ENCODE measurements around the gene KIF7.

KIF7 gene

DNA sequence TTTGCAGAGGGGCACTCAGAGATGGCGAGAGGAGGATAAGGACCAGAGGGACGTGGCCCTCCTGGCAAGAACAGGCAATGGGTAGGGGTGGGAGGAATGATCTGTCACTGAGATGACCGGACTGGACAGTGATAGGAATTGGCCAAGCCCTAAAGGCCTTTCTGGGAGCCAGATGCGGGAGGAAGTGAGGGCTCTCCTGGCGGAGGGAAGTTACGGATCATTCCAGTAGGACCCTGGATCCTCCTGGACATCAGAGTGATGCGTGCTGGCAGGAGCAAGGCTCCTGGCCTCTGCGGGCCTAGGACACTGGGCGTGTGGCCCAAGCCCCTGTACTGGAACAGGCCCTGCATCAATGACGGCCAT, 23.4 kb downstream of the KIF7 start:
- Histone ChIP-seq H3K4me1 (ENCODE audit: insufficient read depth, low read length, severe bottlenecking) (no peaks in the 10 kb centered on the region), H3F3A (ENCODE audit: insufficient read depth, low read length) (no peaks in the 10 kb centered on the region), H3K4me3 (ENCODE audit: low read depth, low read length, poor library complexity, severe bottlenecking) (no peak overlapping the region), H2AFZ (ENCODE audit: low read length) (no peak overlapping the region), H3K27ac (ENCODE audit: low read depth, low read length, poor library complexity, severe bottlenecking) (no peak overlapping the region), H3K36me3 (ENCODE audit: insufficient read depth, low read length) (peaks cover 46% of the 10 kb centered on the region), H3K4me2 (ENCODE audit: low read length) (no peak overlapping the region), H3K79me2 (ENCODE audit: insufficient read depth, low read length) (no peaks in the 10 kb centered on the region), H4K20me1 (ENCODE audit: insufficient read depth, low read length) (no peaks in the 10 kb centered on the region), H3K9me2 (ENCODE audit: low read depth, low read length) (no peaks in the 10 kb centered on the region), H3K27me3 (ENCODE audit: insufficient read depth, low read length) (no peaks in the 10 kb centered on the region), H3K9me3 (ENCODE audit: low read length) (0 out of 2 replicates have a peak, but pooled peaks cover 6% of the 10 kb centered on the region), H3K9ac (ENCODE audit: low read length) (no peak overlapping the region)
- no peak for TF ChIP-seq EZH2 (IDR thresholded peaks at IDR 0.05; ENCODE audit: borderline replicate concordance, low read length)
- TF ChIP-seq, protein P1, sequence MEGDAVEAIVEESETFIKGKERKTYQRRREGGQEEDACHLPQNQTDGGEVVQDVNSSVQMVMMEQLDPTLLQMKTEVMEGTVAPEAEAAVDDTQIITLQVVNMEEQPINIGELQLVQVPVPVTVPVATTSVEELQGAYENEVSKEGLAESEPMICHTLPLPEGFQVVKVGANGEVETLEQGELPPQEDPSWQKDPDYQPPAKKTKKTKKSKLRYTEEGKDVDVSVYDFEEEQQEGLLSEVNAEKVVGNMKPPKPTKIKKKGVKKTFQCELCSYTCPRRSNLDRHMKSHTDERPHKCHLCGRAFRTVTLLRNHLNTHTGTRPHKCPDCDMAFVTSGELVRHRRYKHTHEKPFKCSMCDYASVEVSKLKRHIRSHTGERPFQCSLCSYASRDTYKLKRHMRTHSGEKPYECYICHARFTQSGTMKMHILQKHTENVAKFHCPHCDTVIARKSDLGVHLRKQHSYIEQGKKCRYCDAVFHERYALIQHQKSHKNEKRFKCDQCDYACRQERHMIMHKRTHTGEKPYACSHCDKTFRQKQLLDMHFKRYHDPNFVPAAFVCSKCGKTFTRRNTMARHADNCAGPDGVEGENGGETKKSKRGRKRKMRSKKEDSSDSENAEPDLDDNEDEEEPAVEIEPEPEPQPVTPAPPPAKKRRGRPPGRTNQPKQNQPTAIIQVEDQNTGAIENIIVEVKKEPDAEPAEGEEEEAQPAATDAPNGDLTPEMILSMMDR (IDR thresholded peaks at IDR 0.05; ENCODE audit: low read length): no peak

GRCh38 chr15:89630974-89631901, 24.0 kb downstream of the KIF7 start:
- Histone ChIP-seq H3K36me3 (ENCODE audit: insufficient read depth, low read length) (peaks cover 53% of the 10 kb centered on the region), H3K9ac (ENCODE audit: low read length) (no peak overlapping the region)
- TF ChIP-seq, protein P1 (IDR thresholded peaks at IDR 0.05; ENCODE audit: low read length): no peak
- TF ChIP-seq EZH2 (IDR thresholded peaks at IDR 0.05; ENCODE audit: borderline replicate concordance, low read length): no peak

GRCh38 chr15:89630260-89630659, 25.0 kb downstream of the KIF7 start:
- Histone ChIP-seq H3K4me3 (ENCODE audit: low read depth, low read length, poor library complexity, severe bottlenecking) (no peak overlapping the region), H3K27ac (ENCODE audit: low read depth, low read length, poor library complexity, severe bottlenecking) (no peak overlapping the region), H3F3A (ENCODE audit: insufficient read depth, low read length) (no peaks in the 10 kb centered on the region), H4K20me1 (ENCODE audit: insufficient read depth, low read length) (no peaks in the 10 kb centered on the region), H3K27me3 (ENCODE audit: insufficient read depth, low read length) (no peaks in the 10 kb centered on the region), H3K4me1 (ENCODE audit: insufficient read depth, low read length, severe bottlenecking) (no peaks in the 10 kb centered on the region), H2AFZ (ENCODE audit: low read length) (no peak overlapping the region), H3K4me2 (ENCODE audit: low read length) (no peak overlapping the region), H3K36me3 (ENCODE audit: insufficient read depth, low read length) (peaks cover 62% of the 10 kb centered on the region), H3K79me2 (ENCODE audit: insufficient read depth, low read length) (no peaks in the 10 kb centered on the region), H3K9me3 (ENCODE audit: low read length) (0 out of 2 replicates have a peak, but pooled peaks cover 6% of the 10 kb centered on the region), H3K9me2 (ENCODE audit: low read depth, low read length) (no peaks in the 10 kb centered on the region), H3K9ac (ENCODE audit: low read length) (no peak overlapping the region)
- TF ChIP-seq EZH2 (IDR thresholded peaks at IDR 0.05; ENCODE audit: borderline replicate concordance, low read length): no peak
- TF ChIP-seq, protein P1 (IDR thresholded peaks at IDR 0.05; ENCODE audit: low read length): no peak

More at GRCh38 chr15:89630974-89631901, 24.0 kb downstream of the KIF7 start:
- no peaks in the 10 kb centered on the region for H3K9me2 ChIP-seq (ENCODE audit: low read depth, low read length)
- no peak overlapping the region for H3K27ac ChIP-seq (ENCODE audit: low read depth, low read length, poor library complexity, severe bottlenecking)
- H3K4me2 ChIP-seq (ENCODE audit: low read length): no peak overlapping the region
- H2AFZ ChIP-seq (ENCODE audit: low read length): no peak overlapping the region
- no peaks in the 10 kb centered on the region for H3K27me3 ChIP-seq (ENCODE audit: insufficient read depth, low read length)
- no peaks in the 10 kb centered on the region for H4K20me1 ChIP-seq (ENCODE audit: insufficient read depth, low read length)
- no peak overlapping the region for H3K4me3 ChIP-seq (ENCODE audit: low read depth, low read length, poor library complexity, severe bottlenecking)
- no peaks in the 10 kb centered on the region for H3K4me1 ChIP-seq (ENCODE audit: insufficient read depth, low read length, severe bottlenecking)
- H3K79me2 ChIP-seq (ENCODE audit: insufficient read depth, low read length): no peaks in the 10 kb centered on the region
- 0 out of 2 replicates have a peak, but pooled peaks cover 6% of the 10 kb centered on the region for H3K9me3 ChIP-seq (ENCODE audit: low read length)
- H3F3A ChIP-seq (ENCODE audit: insufficient read depth, low read length): no peaks in the 10 kb centered on the region

Data from OCI-LY1 (cell line).